Iris pigment epithelial cell (primary cell): ENCODE measurements around the gene DPP10.
"Not testable (repeated sequence)": the region's sequence is repeated elsewhere in the genome, so short reads cannot be mapped to it uniquely, and the experiment has no call there.

ENCODE experiments used
- DNase-seq: peaks from one replicate; pipeline ENCODE4 v3.0.0-alpha.2; 2011; ENCODE audit warnings: low read depth

DPP10 gene

DNA sequence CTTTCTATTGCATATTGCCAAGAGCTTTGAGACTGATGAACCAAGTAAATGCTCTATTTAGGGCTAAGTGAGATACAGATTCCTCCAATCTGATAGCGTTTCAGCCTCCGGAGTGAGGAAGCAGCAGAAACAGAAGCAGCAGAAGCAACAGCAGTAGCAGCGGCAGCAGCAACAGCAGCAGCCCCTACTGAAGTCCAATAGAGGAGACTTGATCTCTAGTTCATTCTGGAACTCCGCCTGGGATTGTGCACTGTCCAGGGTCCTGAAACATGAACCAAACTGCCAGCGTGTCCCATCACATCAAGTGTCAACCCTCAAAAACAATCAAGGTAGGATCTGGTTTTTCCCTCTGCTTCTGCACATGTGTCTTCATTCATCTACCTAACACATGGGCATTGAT, at the start of gene DPP10:
TSS of gene DPP10 (plus strand) at position 132 of the 400 bp plus-strand sequence.
- peak; percentile 1 for DNase-seq

DNA sequence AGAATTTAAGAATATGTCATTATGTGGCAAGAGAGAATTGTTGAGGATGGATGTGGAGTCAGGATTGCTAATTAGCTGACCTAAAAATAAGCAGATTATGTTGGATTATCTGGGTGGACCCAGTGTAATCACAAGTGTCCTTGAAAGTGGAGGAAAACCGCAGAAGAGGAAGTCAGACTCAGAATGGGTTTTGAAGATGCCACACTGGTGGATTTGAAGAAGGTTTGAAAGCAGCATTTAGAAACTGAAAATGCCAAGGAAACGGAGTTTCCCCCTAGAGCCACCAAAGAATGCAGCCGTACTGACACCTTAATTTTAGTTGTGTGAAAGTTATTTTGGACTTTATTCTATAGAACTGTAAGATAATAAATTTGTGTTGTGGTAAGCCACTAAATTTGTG, 41.6 kb upstream of the DPP10 start:
- no peak for DNase-seq

DNA sequence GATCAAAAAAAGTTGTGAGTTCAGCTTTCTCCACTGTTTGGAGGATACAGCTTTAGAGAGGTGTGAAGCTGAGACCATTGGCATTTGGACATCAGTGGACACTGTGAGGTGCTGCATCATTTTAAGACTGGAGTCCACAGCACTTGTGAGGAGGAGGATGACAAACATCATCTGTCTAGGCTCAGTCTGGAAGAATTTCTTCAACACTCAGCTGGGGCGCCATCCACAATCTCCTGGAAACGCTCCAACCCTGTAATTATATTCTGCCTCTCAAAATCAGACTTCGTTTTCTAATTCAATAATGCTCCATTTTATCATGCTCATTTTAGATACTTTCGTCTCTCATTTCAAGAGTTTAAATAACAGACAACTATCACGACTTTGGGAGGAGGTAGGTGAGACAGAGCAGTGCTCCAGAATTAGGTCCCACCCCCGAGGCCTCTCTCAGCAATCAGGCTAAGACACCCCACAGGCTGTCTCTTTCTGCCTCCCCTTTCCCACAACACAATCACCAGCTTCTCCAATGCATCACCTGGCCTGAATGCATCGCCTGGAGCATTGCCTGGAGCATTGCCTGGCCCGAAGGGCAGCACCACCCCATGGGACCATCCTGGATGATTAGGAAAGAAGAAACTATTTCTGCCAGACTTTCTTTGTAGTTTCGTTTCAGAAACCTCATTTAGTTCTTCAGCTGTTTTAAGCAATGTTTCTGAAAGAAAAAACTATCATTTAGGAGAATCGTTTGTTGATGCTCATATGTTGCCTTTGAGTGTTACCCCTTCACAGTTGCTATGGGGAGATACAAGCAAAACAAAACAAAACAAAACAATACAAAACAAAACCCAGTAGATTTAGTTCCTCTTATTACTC, 37.0 kb upstream of the DPP10 start:
- DNase-seq, result no peak

DNA sequence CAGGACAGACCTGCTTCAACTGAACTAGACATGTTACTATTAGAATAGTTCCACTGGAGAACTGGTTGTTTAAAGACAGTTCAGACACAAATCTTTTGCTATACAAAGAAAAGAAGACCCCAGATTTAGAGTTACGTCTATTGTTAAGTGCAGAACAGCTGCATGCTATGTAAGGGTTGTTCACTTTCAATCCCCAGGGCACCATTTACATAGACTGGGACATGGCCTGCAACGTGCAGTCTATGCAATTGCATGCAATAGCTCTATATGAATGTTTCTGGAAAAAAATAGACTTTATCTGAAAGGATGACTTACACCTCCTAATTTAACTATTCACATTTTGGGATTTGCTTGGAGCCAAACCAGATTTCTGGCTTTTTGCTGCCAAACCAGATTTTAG, 36.1 kb upstream of the DPP10 start:
- DNase-seq, result no peak

DNA sequence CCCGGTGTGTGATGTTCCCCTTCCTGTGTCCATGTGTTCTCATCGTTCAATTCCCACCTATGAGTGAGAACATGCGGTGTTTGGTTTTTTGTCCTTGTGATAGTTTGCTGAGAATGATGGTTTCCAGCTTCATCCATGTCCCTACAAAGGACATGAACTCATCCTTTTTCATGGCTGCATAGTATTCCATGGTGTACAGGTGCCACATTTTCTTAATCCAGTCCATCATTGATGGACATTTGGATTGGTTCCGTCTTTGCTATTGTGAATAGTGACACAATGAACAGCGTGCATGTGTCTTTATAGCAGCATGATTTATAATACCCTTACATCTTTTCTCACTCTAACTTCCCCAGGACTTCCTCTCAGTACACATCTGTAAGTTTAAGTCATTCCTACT, 35.1 kb upstream of the DPP10 start:
- not testable (repeated sequence) for DNase-seq

DNA sequence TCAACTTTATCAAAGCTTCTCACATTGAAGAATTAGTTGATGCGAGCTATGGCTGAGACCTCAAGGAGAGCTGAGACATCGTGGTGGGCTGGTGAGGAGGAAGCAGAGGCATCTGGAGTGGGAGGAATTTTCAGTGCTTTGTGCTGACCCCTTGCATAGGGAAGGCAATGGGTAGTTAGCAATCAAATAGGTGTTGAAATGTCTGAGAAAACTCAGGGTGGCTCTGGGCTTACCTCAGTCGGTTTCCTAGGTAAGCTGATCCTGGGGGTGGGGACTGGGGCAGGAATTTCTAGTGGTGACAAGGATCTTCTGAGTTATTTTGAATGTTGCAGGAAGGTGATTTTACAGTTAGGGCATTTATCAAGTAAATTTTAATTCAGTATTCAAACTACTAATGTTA, 20.7 kb upstream of the DPP10 start:
- no peak for DNase-seq

DNA sequence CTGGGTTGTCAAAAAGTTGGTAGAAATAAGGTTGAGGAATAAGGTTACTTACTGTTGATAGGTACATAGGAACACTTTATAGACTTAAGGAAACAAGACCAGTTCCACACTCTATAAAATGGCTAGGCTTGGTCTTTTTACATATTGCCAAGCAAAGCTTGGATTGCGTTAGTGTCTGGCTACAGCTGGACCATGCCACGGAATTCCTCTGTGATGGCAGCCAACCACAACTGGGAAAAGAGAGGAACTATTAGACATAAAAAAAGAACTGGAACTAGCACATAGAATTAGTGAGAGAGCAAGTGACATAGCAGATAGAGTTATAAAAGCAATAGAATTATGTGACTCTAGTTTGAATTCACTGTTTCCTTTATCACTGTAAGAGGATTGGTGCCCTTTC, 17.7 kb upstream of the DPP10 start:
- no peak for DNase-seq

DNA sequence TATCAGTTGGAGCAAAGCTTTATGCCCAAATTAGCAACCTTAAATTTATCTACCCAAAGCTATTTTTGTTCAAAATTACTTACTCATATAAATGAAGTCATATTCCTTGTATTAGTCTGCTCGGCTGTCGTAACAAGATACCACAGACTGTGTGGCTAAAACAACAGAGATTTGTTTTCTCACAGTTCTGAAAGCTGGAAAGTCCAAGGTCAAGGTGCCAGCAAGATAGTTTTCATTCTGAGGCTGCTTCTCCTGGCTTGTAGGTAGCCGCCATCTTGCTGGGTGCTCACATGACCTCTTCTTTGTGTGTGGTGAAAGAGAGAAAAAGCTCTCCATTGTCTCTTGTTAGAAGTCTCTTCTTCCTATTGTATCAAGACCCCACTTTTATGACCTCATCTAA, 15.7 kb upstream of the DPP10 start:
- no peak for DNase-seq

DNA sequence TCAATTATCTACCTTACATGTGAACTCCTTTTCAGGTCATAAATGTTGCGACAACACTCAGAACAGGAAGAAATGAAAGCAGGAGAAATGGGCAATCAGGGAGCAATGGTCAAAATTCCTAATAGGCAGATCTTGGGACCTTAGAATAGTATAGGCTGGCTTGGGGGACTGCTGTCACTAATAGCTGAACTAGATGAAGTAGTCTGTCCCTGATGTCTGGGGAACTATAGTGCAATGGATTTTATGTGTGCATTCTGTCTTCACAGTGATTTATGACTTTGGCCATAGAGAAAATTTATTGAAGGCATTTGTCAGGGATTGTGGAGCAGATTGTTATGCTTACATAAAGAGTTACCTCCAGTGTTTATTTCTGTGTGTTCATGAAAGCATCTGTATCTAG, 6.1 kb upstream of the DPP10 start:
- no peak for DNase-seq

DNA sequence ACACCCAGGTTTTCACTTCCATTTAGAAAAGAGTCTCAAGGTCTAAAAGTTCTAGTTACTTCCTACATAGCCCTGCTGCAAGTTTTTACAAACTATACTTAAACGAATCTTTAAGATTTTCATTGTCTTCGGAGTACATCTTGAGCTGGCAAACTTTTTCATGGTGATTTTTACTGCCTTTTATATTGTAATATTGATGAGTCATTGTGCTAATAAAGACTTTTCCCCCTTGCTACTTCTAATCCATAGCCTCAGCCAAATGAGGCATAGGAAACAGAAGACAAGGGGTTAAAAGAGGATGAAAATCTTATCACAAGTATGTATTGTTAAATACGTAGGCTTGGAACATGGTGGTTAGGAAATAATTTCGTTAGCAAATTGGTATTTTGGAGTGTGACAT, 4.1 kb downstream of the DPP10 start:
- no peak for DNase-seq

DNA sequence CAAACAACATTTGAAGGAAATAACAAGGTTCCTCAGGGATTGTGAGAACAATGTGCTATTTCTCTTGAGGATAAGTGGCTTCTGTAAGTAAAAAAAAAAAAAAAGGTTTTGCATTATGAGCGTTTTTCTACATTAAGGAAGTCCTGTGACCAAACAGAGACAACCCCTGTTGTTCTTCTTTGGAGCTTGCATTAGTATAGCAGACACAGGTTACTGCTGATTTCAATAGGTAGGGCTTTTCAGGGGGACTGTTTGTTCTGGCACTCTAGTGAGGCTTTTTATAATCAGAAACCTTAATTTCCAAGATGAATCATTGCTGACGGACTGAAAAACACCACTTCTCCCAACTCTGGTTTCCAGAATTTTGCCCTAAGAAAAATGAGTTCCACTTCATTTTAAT, 8.2 kb downstream of the DPP10 start:
- no peak for DNase-seq

DNA sequence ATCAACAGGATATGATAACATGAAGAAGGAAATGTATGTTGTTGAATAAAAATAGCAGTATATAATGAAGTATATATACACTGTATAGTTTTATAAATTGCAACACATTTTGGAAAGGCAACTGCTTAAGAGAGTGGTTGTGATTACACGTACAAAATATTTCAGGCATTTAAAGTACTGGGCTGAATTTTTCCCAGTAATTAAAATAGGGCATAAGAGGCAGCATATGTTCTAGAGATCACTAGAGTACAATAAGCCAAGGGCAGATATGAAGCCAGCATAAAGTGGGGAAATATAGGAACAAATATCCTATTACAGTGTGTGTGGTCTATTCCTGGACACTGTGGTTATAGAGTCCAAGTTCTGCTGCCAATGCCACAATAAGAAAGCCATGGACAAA, 14.1 kb downstream of the DPP10 start:
- no peak for DNase-seq

DNA sequence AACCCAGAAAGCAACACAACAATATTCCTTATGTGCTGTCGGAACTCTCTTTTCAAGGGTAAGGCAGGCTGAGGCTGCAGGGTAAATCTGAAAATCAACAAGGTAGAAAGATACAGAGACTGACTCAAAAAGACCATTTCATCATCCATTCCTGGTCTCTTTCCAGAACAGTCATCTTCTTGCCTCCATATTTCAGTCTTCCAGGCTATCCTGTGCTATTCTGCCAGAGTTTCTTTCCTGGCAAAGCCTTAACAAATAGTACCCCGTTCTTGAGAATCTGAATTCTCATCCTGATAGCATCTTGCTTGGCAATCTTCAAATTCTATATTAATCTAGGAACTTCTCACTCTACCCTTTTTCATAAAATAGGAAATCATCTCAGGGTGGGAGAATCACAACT, 15.5 kb downstream of the DPP10 start:
- no peak for DNase-seq

DNA sequence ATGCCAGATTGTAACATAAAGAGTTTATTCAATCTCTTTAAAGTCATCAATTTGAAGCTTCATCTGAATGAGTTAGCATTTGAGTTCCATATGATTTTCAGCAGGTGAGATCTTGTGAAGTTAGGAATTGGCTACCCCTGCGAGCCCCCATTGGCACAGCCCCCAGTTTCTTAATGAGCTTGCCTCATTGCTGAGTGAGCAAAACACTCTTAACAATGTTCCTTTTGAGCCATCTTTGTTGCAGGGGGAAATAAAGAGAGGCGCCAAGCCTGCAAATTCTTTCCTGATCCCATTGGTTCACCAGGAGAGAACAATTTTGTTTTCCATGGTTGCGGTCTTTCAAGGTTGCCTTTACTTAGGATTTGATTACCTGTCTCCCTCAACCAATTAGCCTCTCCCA, 18.7 kb downstream of the DPP10 start:
- DNase-seq, result no peak

DNA sequence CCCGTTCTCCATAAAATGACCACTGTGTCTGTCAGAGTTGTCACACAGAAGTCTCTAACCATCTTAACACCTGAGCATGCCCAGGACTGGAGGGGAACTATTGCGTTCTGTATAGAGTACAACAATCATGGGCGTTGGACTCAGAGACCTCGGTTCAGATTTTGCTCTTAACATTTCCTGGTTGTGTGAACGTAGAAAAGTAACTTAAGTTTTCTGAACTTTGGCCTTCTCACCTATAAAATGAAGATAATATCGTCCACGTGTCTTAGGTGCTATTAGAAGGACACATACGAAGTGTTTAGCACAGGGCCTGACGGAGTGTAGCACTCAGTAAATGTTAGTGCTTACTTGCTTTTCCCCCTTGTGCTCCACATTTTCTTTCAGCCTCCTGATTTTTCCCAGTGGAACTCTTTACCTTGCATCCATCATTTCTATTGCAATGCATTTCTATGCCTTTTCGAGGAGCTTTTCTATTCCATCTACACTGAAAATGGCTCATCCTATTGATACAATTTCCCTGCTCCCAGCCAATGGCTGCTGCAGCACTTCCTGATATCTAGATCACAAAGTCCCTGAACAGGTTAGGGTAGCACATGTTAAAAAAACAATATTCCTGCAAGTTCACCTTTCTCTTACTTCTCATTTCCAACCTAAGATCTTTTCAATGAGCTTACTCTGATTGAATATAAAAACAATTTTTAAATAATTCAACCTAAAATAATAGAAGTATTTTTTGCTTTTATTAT, 22.7 kb downstream of the DPP10 start:
- DNase-seq, result no peak

DNA sequence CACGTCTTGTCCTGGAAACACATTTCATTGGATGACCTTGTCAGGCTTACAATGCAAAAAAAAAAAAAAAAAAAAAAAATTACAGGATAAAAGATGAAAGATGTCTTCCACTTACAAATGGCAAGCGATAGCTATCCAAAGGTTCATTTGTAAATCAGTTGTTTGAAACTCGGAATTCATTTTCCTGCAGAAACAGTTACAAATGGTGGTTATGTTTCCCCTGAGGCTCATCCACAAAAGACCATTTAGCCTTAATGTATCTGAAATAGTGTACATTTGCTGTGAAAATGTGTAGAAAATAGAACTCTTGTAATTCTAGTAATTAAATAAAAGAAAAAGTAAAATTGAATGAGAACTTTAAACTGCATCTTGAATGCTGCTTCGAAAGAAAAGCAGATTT, 25.9 kb downstream of the DPP10 start:
- no peak for DNase-seq

DNA sequence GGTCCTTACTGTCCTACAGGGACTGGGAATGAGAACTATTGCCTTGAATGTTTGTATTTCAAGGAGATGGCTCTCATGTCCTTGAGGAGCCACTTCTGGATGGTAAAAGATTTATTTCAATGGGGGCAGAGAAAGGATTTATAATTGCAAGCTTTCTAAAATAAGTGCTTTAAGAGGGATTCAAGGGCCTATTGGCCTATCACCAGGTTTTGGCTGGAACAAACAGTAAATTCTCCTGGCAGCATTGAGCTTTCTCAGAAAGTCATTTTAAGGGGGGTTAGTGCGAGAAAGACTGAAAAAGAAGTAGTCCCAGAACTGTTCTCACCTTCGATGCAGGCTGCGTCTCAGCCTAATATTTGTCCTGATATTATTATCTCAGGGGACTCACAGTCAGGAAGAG, 29.8 kb downstream of the DPP10 start:
- no peak for DNase-seq

DNA sequence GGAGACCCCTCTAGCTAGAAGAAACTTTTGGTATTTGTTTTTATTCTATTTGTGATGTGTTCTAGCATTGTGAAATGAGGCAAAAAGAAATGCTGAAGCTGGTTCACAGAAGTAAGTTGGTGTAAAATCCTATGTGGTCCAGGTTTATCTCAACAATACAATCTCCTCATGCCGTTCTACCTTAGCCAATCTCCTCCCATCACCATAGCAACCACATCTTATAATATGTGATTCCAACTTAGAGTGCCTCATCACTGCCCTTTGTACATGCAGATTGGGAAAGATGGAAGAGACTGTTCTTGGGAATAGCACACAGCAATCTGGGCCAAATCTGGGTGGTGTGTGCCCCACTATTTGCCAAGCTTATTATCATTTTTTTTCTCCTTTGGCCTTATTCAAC, 30.3 kb downstream of the DPP10 start:
- DNase-seq, result no peak

DNA sequence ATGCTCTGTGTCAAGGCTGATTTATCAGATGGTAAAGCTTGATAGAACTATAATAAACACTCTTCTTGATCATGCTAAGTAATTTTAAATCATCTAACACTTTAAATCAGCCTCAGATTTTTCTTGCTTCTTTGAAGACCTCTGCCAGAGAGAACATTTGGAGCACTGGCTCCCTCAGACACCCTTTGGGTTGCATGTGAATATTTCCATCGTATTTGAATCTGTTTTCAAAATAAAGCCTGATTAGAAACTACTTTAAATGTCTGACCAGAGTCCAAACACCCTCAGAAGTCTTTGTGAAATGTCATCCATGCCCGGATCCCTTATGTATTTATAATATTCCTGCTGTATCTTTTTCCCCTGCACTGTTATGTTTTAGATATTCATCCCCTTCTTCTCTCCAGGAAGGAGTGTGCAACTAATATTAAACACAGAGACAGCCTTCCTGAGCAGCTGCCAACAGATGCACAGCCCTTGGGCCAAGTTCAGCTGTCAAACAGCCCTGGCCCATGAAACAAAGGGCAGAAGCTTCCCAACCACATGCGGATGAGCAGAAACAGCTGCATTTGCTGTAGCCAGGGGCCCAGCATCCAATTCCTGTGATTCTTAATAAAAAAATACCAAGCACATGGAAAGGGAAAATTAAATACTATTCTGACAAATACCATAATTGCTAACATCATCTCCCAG, 46.5 kb downstream of the DPP10 start:
- DNase-seq, result no peak

DNA sequence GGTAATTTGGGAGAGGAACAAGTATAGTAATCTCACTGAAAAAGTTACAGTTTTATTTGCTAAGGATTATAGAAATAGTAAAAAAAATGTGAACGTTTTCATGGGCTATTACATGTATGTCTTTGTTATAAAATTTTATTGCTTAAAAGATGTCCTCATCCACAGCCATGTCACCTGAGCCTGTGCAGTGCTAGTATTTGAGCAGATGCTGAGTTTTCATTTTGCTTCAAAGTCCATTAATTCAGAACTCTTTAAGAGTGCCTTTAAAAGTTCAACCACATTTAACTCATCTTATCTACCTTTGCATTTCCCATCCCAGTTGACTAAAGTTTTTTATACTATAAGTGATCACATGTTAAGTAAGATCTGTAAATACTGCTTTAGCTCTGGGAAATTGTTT, 52.6 kb downstream of the DPP10 start:
- DNase-seq, result no peak

DNA sequence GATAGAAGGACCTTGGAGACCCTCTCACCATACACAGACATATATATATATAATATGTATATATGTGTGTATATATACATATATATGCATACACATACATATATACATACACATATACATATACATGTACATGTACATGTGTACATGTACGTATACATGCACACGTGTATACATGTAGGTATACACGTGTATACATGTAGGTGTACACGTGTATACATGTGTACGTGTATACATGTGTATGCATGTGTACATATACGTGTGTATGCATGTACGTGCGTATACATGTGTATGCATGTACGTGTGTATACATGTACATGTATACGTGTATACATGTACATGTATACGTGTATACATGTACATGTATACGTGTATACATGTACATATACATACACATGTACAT, 54.5 kb downstream of the DPP10 start:
- no peak for DNase-seq

DNA sequence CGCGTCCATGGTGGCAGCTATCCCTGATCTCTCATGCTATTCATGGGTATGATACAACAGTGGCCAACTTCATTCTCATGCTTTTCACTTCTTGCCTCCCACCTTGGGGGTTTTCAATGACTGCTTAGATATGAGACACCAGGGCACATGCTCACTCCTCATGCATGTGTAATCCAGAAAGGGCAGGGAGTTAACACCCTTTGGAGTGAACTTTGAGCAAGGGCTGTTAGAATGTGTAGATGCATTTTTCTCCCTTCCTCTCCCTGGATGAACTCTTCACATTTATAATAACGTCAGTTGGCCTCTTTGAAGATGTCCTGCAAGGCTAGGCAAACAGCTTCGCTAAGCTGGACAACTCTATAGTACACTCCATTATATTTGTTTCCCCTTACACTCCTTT, 56.7 kb downstream of the DPP10 start:
- DNase-seq, result no peak

DNA sequence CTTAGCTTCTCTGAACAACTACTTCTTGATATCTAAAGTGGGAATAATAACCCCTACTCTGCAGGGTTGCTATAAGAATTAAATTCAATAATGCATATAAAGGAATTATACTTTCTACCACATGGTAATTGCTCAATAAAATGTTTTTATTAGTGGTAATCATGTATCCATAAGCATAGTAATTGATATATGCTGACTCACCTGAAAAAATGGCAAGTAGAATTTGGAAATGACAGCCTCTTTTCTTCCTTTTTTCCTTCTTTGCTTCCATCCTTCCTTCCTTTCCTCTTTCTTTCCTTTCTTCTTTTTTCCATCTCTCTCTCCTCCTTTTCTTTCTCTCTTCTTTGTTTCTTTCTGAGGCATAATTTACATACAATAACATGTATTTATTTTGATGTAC, 65.3 kb downstream of the DPP10 start:
- no peak for DNase-seq
